ENCODE measurements around the gene SNAI3. TPM values are rescaled to one million over a fixed set of nuclear protein-coding genes. Genes with fewer than 3 reads are reported as not detected.

Gene SNAI3
- total RNA-seq, 2 donors from 2014 or later = 8.4 to 10.5 TPM

- DNase-seq (no peak), ATAC-seq (replicated peaks in 1 of 2) (no peak)
- peaks cover 0 to 9% of the 10 kb centered on the region in 2 donors for H3K36me3 Mint-ChIP-seq (ENCODE audit: insufficient read depth in 2 of 2)
- no peaks in the 10 kb centered on the region for H3K27me3 Mint-ChIP-seq (ENCODE audit: low read depth)
- H3K4me1 Mint-ChIP-seq (ENCODE audit: low read depth) = no peaks in the 10 kb centered on the region
- H3K9me3 Mint-ChIP-seq = no peaks in the 10 kb centered on the region
- H3K4me3 Mint-ChIP-seq = no peak overlapping the region
- H3K27ac Mint-ChIP-seq = no peak overlapping the region
These were observed 30.3 kb upstream of the SNAI3 start for GRCh38 chr16:88716601-88717001.

- DNase-seq (no peak), ATAC-seq (replicated peaks in 1 of 2) (no peak)
- Mint-ChIP-seq H3K36me3 (ENCODE audit: insufficient read depth in 2 of 2) (peaks cover 0 to 9% of the 10 kb centered on the region in 2 donors), H3K27ac (no peak overlapping the region), H3K4me1 (ENCODE audit: low read depth) (no peaks in the 10 kb centered on the region), H3K27me3 (ENCODE audit: low read depth) (no peaks in the 10 kb centered on the region), H3K4me3 (no peak overlapping the region), H3K9me3 (no peaks in the 10 kb centered on the region)
These were observed 29.9 kb upstream of the SNAI3 start for GRCh38 chr16:88716201-88716600.

GRCh38 chr16:88715312-88716190 is 29.2 kb upstream of the SNAI3 start:
- Mint-ChIP-seq H3K36me3 (ENCODE audit: insufficient read depth in 2 of 2) (peaks cover 0 to 9% of the 10 kb centered on the region in 2 donors), H3K27ac (no peak overlapping the region), H3K4me3 (no peak overlapping the region), H3K4me1 (ENCODE audit: low read depth) (no peaks in the 10 kb centered on the region), H3K27me3 (ENCODE audit: low read depth) (no peaks in the 10 kb centered on the region), H3K9me3 (no peaks in the 10 kb centered on the region)
- no peak for DNase-seq
- no peak for ATAC-seq (replicated peaks in 1 of 2)

- Mint-ChIP-seq H3K27me3 (ENCODE audit: low read depth) (no peaks in the 10 kb centered on the region), H3K36me3 (ENCODE audit: insufficient read depth in 2 of 2) (peaks cover 0 to 6% of the 10 kb centered on the region in 2 donors), H3K4me3 (no peak overlapping the region), H3K4me1 (ENCODE audit: low read depth) (peaks cover 3% of the 10 kb centered on the region), H3K27ac (no peak overlapping the region), H3K9me3 (no peaks in the 10 kb centered on the region)
- ATAC-seq (replicated peaks in 1 of 2) (no peak), DNase-seq (no peak)
These were observed 28.4 kb upstream of the SNAI3 start for GRCh38 chr16:88714420-88715302.

GRCh38 chr16:88713568-88714419 is 27.5 kb upstream of the SNAI3 start:
- H3K4me3 Mint-ChIP-seq = no peak overlapping the region
- ATAC-seq (replicated peaks in 1 of 2) (no peak), DNase-seq (no peak)
- H3K27ac Mint-ChIP-seq = no peak overlapping the region
- H3K27me3 Mint-ChIP-seq (ENCODE audit: low read depth) = no peaks in the 10 kb centered on the region
- H3K9me3 Mint-ChIP-seq = no peaks in the 10 kb centered on the region
- H3K4me1 Mint-ChIP-seq (ENCODE audit: low read depth) = peaks cover 8% of the 10 kb centered on the region
- peaks cover 0 to 6% of the 10 kb centered on the region in 2 donors for H3K36me3 Mint-ChIP-seq (ENCODE audit: insufficient read depth in 2 of 2)

- peaks cover 12% of the 10 kb centered on the region for H3K4me1 Mint-ChIP-seq (ENCODE audit: low read depth)
- H3K27me3 Mint-ChIP-seq (ENCODE audit: low read depth) = no peaks in the 10 kb centered on the region
- no peak for DNase-seq
- ATAC-seq (replicated peaks in 1 of 2) = no peak
- peaks cover 0 to 6% of the 10 kb centered on the region in 2 donors for H3K36me3 Mint-ChIP-seq (ENCODE audit: insufficient read depth in 2 of 2)
- H3K27ac Mint-ChIP-seq = no peak overlapping the region
- H3K4me3 Mint-ChIP-seq = no peak overlapping the region
- no peaks in the 10 kb centered on the region for H3K9me3 Mint-ChIP-seq
These were observed 26.7 kb upstream of the SNAI3 start for GRCh38 chr16:88713054-88713453.

- Mint-ChIP-seq H3K4me3 (no peak overlapping the region), H3K36me3 (ENCODE audit: insufficient read depth in 2 of 2) (peaks cover 0 to 3% of the 10 kb centered on the region in 2 donors), H3K9me3 (no peaks in the 10 kb centered on the region), H3K4me1 (ENCODE audit: low read depth) (peaks cover 17% of the 10 kb centered on the region), H3K27ac (no peak overlapping the region), H3K27me3 (ENCODE audit: low read depth) (no peaks in the 10 kb centered on the region)
- ATAC-seq (replicated peaks in 1 of 2) = no peak
- no peak for DNase-seq
These were observed 26.2 kb upstream of the SNAI3 start for GRCh38 chr16:88712362-88712979.

GRCh38 chr16:88711750-88712340 is 25.5 kb upstream of the SNAI3 start:
- Mint-ChIP-seq H3K4me3 (no peak overlapping the region), H3K27me3 (ENCODE audit: low read depth) (no peaks in the 10 kb centered on the region), H3K27ac (no peak overlapping the region), H3K36me3 (ENCODE audit: insufficient read depth in 2 of 2) (no peaks in the 10 kb centered on the region), H3K4me1 (ENCODE audit: low read depth) (peaks cover 24% of the 10 kb centered on the region), H3K9me3 (no peaks in the 10 kb centered on the region)
- no peak for ATAC-seq (replicated peaks in 1 of 2)
- no peak for DNase-seq

GRCh38 chr16:88710556-88710955 is 24.2 kb upstream of the SNAI3 start:
- Mint-ChIP-seq H3K27me3 (ENCODE audit: low read depth) (no peaks in the 10 kb centered on the region), H3K27ac (no peak overlapping the region), H3K4me1 (ENCODE audit: low read depth) (peaks cover 25% of the 10 kb centered on the region)

GRCh38 chr16:88706965-88707826 is 20.9 kb upstream of the SNAI3 start:
- Mint-ChIP-seq H3K9me3 (no peaks in the 10 kb centered on the region), H3K36me3 (ENCODE audit: insufficient read depth in 2 of 2) (no peaks in the 10 kb centered on the region), H3K27me3 (ENCODE audit: low read depth) (no peaks in the 10 kb centered on the region), H3K27ac (peak overlapping the region; percentile 78), H3K4me1 (ENCODE audit: low read depth) (peaks cover 58% of the 10 kb centered on the region), H3K4me3 (peak overlapping the region; percentile 87 to 93)
- ATAC-seq (replicated peaks in 1 of 2) (no peak), DNase-seq (no peak)

More at GRCh38 chr16:88710556-88710955, 24.2 kb upstream of the SNAI3 start:
- ATAC-seq (replicated peaks in 1 of 2) = no peak
- DNase-seq = no peak
- Mint-ChIP-seq H3K9me3 (no peaks in the 10 kb centered on the region), H3K4me3 (no peak overlapping the region), H3K36me3 (ENCODE audit: insufficient read depth in 2 of 2) (no peaks in the 10 kb centered on the region)

GRCh38 chr16:88706229-88706964 is 20.1 kb upstream of the SNAI3 start, which contains the start of the genes CTU2 and RNF166:
CTU2 (plus strand) TSS chr16:88706503; CDS start chr16:88706531, 28 bp downstream.
RNF166 (minus strand) TSS chr16:88706408; CDS start chr16:88706325, 83 bp downstream.
- ATAC-seq (replicated peaks in 1 of 2) (peak; percentile 78 to 80), DNase-seq (peak; percentile 95 to 97)
- Mint-ChIP-seq H3K9me3 (no peaks in the 10 kb centered on the region), H3K27me3 (ENCODE audit: low read depth) (no peaks in the 10 kb centered on the region), H3K4me3 (peak within 1 kb of the TSS; percentile 93), H3K4me1 (ENCODE audit: low read depth) (peaks cover 66% of the 10 kb centered on the region), H3K36me3 (ENCODE audit: insufficient read depth in 2 of 2) (no peaks in the 10 kb centered on the region), H3K27ac (peak within 1 kb of the TSS; percentile 78)
